SW480 (cell line): Measurements from ENCODE around the gene FRMD3.
A peak's percentile ranks its signal among the peaks of the same experiment; 100 is the strongest.

Source experiments
- DNase-seq: peaks from one replicate; pipeline ENCODE4 v3.0.0-alpha.2; 2016; ENCODE audit warnings: low spot score

Gene FRMD3

GRCh38 chr9:83330207-83331196 lies 207.7 kb downstream of the FRMD3 start:
- no peak for DNase-seq

- no peak for DNase-seq
Measured at GRCh38 chr9:83327750-83328622, 210.2 kb downstream of the FRMD3 start.

GRCh38 chr9:83327323-83327722 lies 210.9 kb downstream of the FRMD3 start:
- peak; percentile 37 for DNase-seq

- DNase-seq = no peak
Measured at GRCh38 chr9:83323148-83323547, 215.1 kb downstream of the FRMD3 start.

GRCh38 chr9:83322438-83322837 lies 215.8 kb downstream of the FRMD3 start:
- no peak for DNase-seq

- DNase-seq = no peak
Measured at GRCh38 chr9:83317244-83317643, 221.0 kb downstream of the FRMD3 start.

GRCh38 chr9:83315649-83316048 lies 222.6 kb downstream of the FRMD3 start:
- DNase-seq = no peak

- DNase-seq = no peak
Measured at GRCh38 chr9:83313781-83314180, 224.4 kb downstream of the FRMD3 start.

- DNase-seq = peak; percentile 17
Measured at GRCh38 chr9:83312537-83312936, 225.7 kb downstream of the FRMD3 start.

- DNase-seq = no peak
Measured at GRCh38 chr9:83307066-83307724, 231.0 kb downstream of the FRMD3 start.

GRCh38 chr9:83304686-83305085 lies 233.5 kb downstream of the FRMD3 start:
- DNase-seq = no peak

GRCh38 chr9:83299571-83299970 lies 238.6 kb downstream of the FRMD3 start:
- DNase-seq = peak; percentile 55

- no peak for DNase-seq
Measured at GRCh38 chr9:83299094-83299493, 239.1 kb downstream of the FRMD3 start.

GRCh38 chr9:83296123-83296522 lies 242.1 kb downstream of the FRMD3 start:
- no peak for DNase-seq

GRCh38 chr9:83294816-83295215 lies 243.4 kb downstream of the FRMD3 start:
- DNase-seq = no peak

- DNase-seq = no peak
Measured at GRCh38 chr9:83291196-83291595, 247.0 kb downstream of the FRMD3 start.

GRCh38 chr9:83290692-83291091 lies 247.5 kb downstream of the FRMD3 start:
- DNase-seq = no peak

- no peak for DNase-seq
Measured at GRCh38 chr9:83287021-83287420, 251.2 kb downstream of the FRMD3 start.

GRCh38 chr9:83285445-83286225 lies 252.6 kb downstream of the FRMD3 start:
- DNase-seq = no peak

- DNase-seq = no peak
Measured at GRCh38 chr9:83284746-83285145, 253.5 kb downstream of the FRMD3 start.

- DNase-seq = no peak
Measured at GRCh38 chr9:83283528-83283927, 254.7 kb downstream of the FRMD3 start.
